Measurements from ENCODE around the gene MAVS.

The MAVS gene

GRCh38 chr20:3854462-3854871 lies 7.8 kb downstream of the MAVS start:
- no peaks in the 10 kb centered on the region for H3K27me3 ChIP-seq
- no peak for TF ChIP-seq CTCF (IDR thresholded peaks at IDR 0.05; ENCODE audit: low read depth, low read length)
- H3K4me1 ChIP-seq = no peaks in the 10 kb centered on the region
- H3K4me3 ChIP-seq (ENCODE audit: low read depth, low read length) = no peak overlapping the region
- peaks cover 23% of the 10 kb centered on the region for H3K36me3 ChIP-seq
- no peaks in the 10 kb centered on the region for H3K9me3 ChIP-seq
- DNase-seq = no peak

GRCh38 chr20:3857405-3857804 lies 10.8 kb downstream of the MAVS start:
- H3K36me3 ChIP-seq = peaks cover 42% of the 10 kb centered on the region
- no peaks in the 10 kb centered on the region for H3K27me3 ChIP-seq
- no peaks in the 10 kb centered on the region for H3K9me3 ChIP-seq
- H3K4me1 ChIP-seq = no peaks in the 10 kb centered on the region
- TF ChIP-seq CTCF (IDR thresholded peaks at IDR 0.05; ENCODE audit: low read depth, low read length) = no peak
- DNase-seq = no peak
- H3K4me3 ChIP-seq (ENCODE audit: low read depth, low read length) = no peak overlapping the region

GRCh38 chr20:3858689-3859088 lies 12.1 kb downstream of the MAVS start:
- Histone ChIP-seq H3K4me3 (ENCODE audit: low read depth, low read length) (no peak overlapping the region), H3K36me3 (peaks cover 55% of the 10 kb centered on the region), H3K27me3 (no peaks in the 10 kb centered on the region), H3K9me3 (no peaks in the 10 kb centered on the region), H3K4me1 (no peaks in the 10 kb centered on the region)
- no peak for TF ChIP-seq CTCF (IDR thresholded peaks at IDR 0.05; ENCODE audit: low read depth, low read length)
- DNase-seq = no peak

GRCh38 chr20:3861191-3861590 lies 14.6 kb downstream of the MAVS start:
- no peak for DNase-seq
- Histone ChIP-seq H3K27me3 (no peaks in the 10 kb centered on the region), H3K36me3 (peaks cover 66% of the 10 kb centered on the region), H3K4me1 (no peaks in the 10 kb centered on the region), H3K4me3 (ENCODE audit: low read depth, low read length) (no peak overlapping the region), H3K9me3 (no peaks in the 10 kb centered on the region)
- TF ChIP-seq CTCF (IDR thresholded peaks at IDR 0.05; ENCODE audit: low read depth, low read length) = no peak

- Histone ChIP-seq H3K4me3 (ENCODE audit: low read depth, low read length) (no peak overlapping the region), H3K4me1 (no peaks in the 10 kb centered on the region), H3K27me3 (no peaks in the 10 kb centered on the region), H3K9me3 (no peaks in the 10 kb centered on the region), H3K36me3 (peaks cover 64% of the 10 kb centered on the region)
- no peak for DNase-seq
- TF ChIP-seq CTCF (IDR thresholded peaks at IDR 0.05; ENCODE audit: low read depth, low read length) = no peak
Measured at GRCh38 chr20:3862333-3862732, 15.7 kb downstream of the MAVS start.

- DNase-seq = no peak
- peaks cover 54% of the 10 kb centered on the region for H3K36me3 ChIP-seq
- no peak for TF ChIP-seq CTCF (IDR thresholded peaks at IDR 0.05; ENCODE audit: low read depth, low read length)
Measured at GRCh38 chr20:3863317-3863716, 16.7 kb downstream of the MAVS start.

More at GRCh38 chr20:3863317-3863716, 16.7 kb downstream of the MAVS start:
- no peaks in the 10 kb centered on the region for H3K27me3 ChIP-seq
- H3K9me3 ChIP-seq = no peaks in the 10 kb centered on the region
- H3K4me1 ChIP-seq = no peaks in the 10 kb centered on the region
- no peak overlapping the region for H3K4me3 ChIP-seq (ENCODE audit: low read depth, low read length)
